ENCODE data around the gene SPTLC2.
A peak's percentile ranks its signal among the peaks of the same experiment; 100 is the strongest.

The SPTLC2 gene

GRCh38 chr14:77491056-77491455, 125.4 kb downstream of the SPTLC2 start:
- TF ChIP-seq CTCF (IDR thresholded peaks at IDR 0.05; ENCODE audit: control insufficient read depth, insufficient read depth, low read depth, low read length, missing control alignments) = no peak
- DNase-seq (ENCODE audit: low read depth) = no peak
- H3K4me3 ChIP-seq (ENCODE audit: control insufficient read depth, low read depth, low read length) = no peak overlapping the region

- no peak overlapping the region for H3K4me3 ChIP-seq (ENCODE audit: control insufficient read depth, low read depth, low read length)
- TF ChIP-seq CTCF (IDR thresholded peaks at IDR 0.05; ENCODE audit: control insufficient read depth, insufficient read depth, low read depth, low read length, missing control alignments) = no peak
- DNase-seq (ENCODE audit: low read depth) = no peak
These were observed 126.0 kb downstream of the SPTLC2 start for GRCh38 chr14:77490347-77490986.

GRCh38 chr14:77489041-77489440, 127.4 kb downstream of the SPTLC2 start:
- TF ChIP-seq CTCF (IDR thresholded peaks at IDR 0.05; ENCODE audit: control insufficient read depth, insufficient read depth, low read depth, low read length, missing control alignments) = no peak
- H3K4me3 ChIP-seq (ENCODE audit: control insufficient read depth, low read depth, low read length) = no peak overlapping the region
- no peak for DNase-seq (ENCODE audit: low read depth)

- TF ChIP-seq CTCF (IDR thresholded peaks at IDR 0.05; ENCODE audit: control insufficient read depth, insufficient read depth, low read depth, low read length, missing control alignments) = no peak
- DNase-seq (ENCODE audit: low read depth) = no peak
- no peak overlapping the region for H3K4me3 ChIP-seq (ENCODE audit: control insufficient read depth, low read depth, low read length)
These were observed 127.9 kb downstream of the SPTLC2 start for GRCh38 chr14:77488558-77488957.

- no peak overlapping the region for H3K4me3 ChIP-seq (ENCODE audit: control insufficient read depth, low read depth, low read length)
- no peak for TF ChIP-seq CTCF (IDR thresholded peaks at IDR 0.05; ENCODE audit: control insufficient read depth, insufficient read depth, low read depth, low read length, missing control alignments)
- DNase-seq (ENCODE audit: low read depth) = peak; percentile 43
These were observed 130.3 kb downstream of the SPTLC2 start for GRCh38 chr14:77485901-77486678.

GRCh38 chr14:77485256-77485655, 131.2 kb downstream of the SPTLC2 start:
- no peak for TF ChIP-seq CTCF (IDR thresholded peaks at IDR 0.05; ENCODE audit: control insufficient read depth, insufficient read depth, low read depth, low read length, missing control alignments)
- no peak for DNase-seq (ENCODE audit: low read depth)
- no peak overlapping the region for H3K4me3 ChIP-seq (ENCODE audit: control insufficient read depth, low read depth, low read length)

All from AG09309 (cell line).